Measurements from ENCODE around the gene IVL.

GRCh38 chr1:152957561-152957960, 49.2 kb downstream of the IVL start:
- TF ChIP-seq EZH2 (IDR thresholded peaks at IDR 0.05; ENCODE audit: borderline replicate concordance) (no peak), EZH2phosphoT487 (IDR thresholded peaks at IDR 0.05; ENCODE audit: low read depth, severe bottlenecking, unreplicated experiment) (no peak)
- TF ChIP-seq, protein P1, sequence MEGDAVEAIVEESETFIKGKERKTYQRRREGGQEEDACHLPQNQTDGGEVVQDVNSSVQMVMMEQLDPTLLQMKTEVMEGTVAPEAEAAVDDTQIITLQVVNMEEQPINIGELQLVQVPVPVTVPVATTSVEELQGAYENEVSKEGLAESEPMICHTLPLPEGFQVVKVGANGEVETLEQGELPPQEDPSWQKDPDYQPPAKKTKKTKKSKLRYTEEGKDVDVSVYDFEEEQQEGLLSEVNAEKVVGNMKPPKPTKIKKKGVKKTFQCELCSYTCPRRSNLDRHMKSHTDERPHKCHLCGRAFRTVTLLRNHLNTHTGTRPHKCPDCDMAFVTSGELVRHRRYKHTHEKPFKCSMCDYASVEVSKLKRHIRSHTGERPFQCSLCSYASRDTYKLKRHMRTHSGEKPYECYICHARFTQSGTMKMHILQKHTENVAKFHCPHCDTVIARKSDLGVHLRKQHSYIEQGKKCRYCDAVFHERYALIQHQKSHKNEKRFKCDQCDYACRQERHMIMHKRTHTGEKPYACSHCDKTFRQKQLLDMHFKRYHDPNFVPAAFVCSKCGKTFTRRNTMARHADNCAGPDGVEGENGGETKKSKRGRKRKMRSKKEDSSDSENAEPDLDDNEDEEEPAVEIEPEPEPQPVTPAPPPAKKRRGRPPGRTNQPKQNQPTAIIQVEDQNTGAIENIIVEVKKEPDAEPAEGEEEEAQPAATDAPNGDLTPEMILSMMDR (IDR thresholded peaks at IDR 0.05; ENCODE audit: poor library complexity) = no peak

Measured in hepatocyte (in vitro differentiated cells).